GM23338 (cell line): ENCODE measurements around the gene PER1. TPM values are rescaled to one million over a fixed set of nuclear protein-coding genes. Genes with fewer than 3 reads are reported as not detected.

Source experiments
- ATAC-seq: fragments of 200-7000 bp; cut with Tn5 transposase; 3 replicates; pipeline ENCODE4 v1.9.1; 2020
- DNase-seq: peaks from one replicate; pipeline ENCODE4 v3.0.0-alpha.2; 2015; ENCODE audit warnings: low spot score
- H2AFZ ChIP-seq: fragments of 200-600 bp; sonication (generic); 2 replicates; pipeline ENCODE4 v1.8.0; 2016; ENCODE audit warnings: antibody characterized with exemption, mild to moderate bottlenecking, moderate library complexity
- H3F3A ChIP-seq: fragments of 200-600 bp; sonication (generic); replicated peaks from 2 replicates; pipeline ENCODE4 v1.8.0; 2017; ENCODE audit warnings: antibody characterized with exemption, mixed run types, low read depth
- H3K27ac ChIP-seq: fragments of 200-600 bp; sonication (generic); 2 replicates; pipeline ENCODE4 v1.6.1; 2016; ENCODE audit warnings: low read depth
- H3K27me3 ChIP-seq: fragments of 200-600 bp; sonication (generic); 2 replicates; pipeline ENCODE4 v1.8.0; 2016; ENCODE audit warnings: mild to moderate bottlenecking, mixed run types, moderate library complexity; ENCODE audit not compliant: insufficient read depth
- H3K36me3 ChIP-seq: fragments of 200-600 bp; sonication (generic); 2 replicates; pipeline ENCODE4 v1.8.0; 2016; ENCODE audit warnings: mild to moderate bottlenecking; ENCODE audit not compliant: insufficient read depth
- H3K4me1 ChIP-seq: fragments of 200-600 bp; sonication (generic); 2 replicates; pipeline ENCODE4 v1.8.0; 2016; ENCODE audit warnings: mild to moderate bottlenecking, moderate library complexity; ENCODE audit not compliant: insufficient read depth
- H3K4me2 ChIP-seq: fragments of 200-600 bp; sonication (generic); 2 replicates; pipeline ENCODE4 v1.7.1; 2017; ENCODE audit warnings: mixed run types
- H3K4me3 ChIP-seq: fragments of 200-600 bp; sonication (generic); 2 replicates; pipeline ENCODE4 v1.6.1; 2016; ENCODE audit warnings: mixed run types
- H3K79me2 ChIP-seq: fragments of 200-600 bp; sonication (generic); replicated peaks from 2 replicates; pipeline ENCODE4 v1.8.0; 2017; ENCODE audit warnings: mild to moderate bottlenecking; ENCODE audit not compliant: insufficient read depth
- H3K9me2 ChIP-seq: fragments of 200-600 bp; sonication (generic); 2 replicates; pipeline ENCODE4 v1.8.0; 2017; ENCODE audit not compliant: insufficient read depth
- H4K20me1 ChIP-seq: fragments of 200-600 bp; sonication (generic); replicated peaks from 2 replicates; pipeline ENCODE4 v1.8.0; 2017; ENCODE audit warnings: mild to moderate bottlenecking; ENCODE audit not compliant: insufficient read depth
- H3K27ac Mint-ChIP-seq: 2 replicates; pipeline ENCODE4 v1.8.0; 2020; ENCODE audit warnings: inconsistent platforms, mild to moderate bottlenecking, moderate library complexity, mixed read lengths
- H3K27me3 Mint-ChIP-seq: 3 replicates; pipeline ENCODE4 v1.8.0; 2022; ENCODE audit warnings: low read depth, mild to moderate bottlenecking, moderate library complexity, mixed read lengths, inconsistent platforms; ENCODE audit not compliant: insufficient read depth, poor library complexity
- H3K36me3 Mint-ChIP-seq: 3 replicates; pipeline ENCODE4 v1.8.0; 2021; ENCODE audit warnings: low read depth, mild to moderate bottlenecking, inconsistent platforms, moderate library complexity, mixed read lengths
- H3K4me1 Mint-ChIP-seq: 3 replicates; pipeline ENCODE4 v1.8.0; 2020; ENCODE audit warnings: mild to moderate bottlenecking, inconsistent platforms, mixed read lengths
- H3K4me3 Mint-ChIP-seq: 3 replicates; pipeline ENCODE4 v1.8.0; 2021; ENCODE audit warnings: moderate library complexity, mild to moderate bottlenecking, inconsistent platforms, mixed read lengths
- H3K9me3 Mint-ChIP-seq: 3 replicates; pipeline ENCODE4 v1.8.0; 2020; ENCODE audit warnings: moderate library complexity, mild to moderate bottlenecking, inconsistent platforms, mixed read lengths
- CREB1 ChIP-seq: fragments of 250-450 bp; sonication (Bioruptor Pico); IDR thresholded peaks from 2 replicates; pipeline ENCODE4 v1.5.0; 2020; ENCODE audit warnings: low read depth, mild to moderate bottlenecking, moderate library complexity
- EZH2 ChIP-seq: fragments of 200-600 bp; sonication (generic); IDR thresholded peaks from one replicate; pipeline ENCODE4 v1.8.0; 2017; ENCODE audit warnings: antibody characterized with exemption, mild to moderate bottlenecking, low read depth; ENCODE audit not compliant: unreplicated experiment
- EZH2phosphoT487 ChIP-seq: fragments of 200-600 bp; sonication (generic); IDR thresholded peaks from one replicate; pipeline ENCODE4 v1.8.1; 2018; ENCODE audit warnings: antibody characterized with exemption; ENCODE audit not compliant: unreplicated experiment
- JUNB ChIP-seq: IDR thresholded peaks from one replicate; pipeline ENCODE4 v1.6.1; 2016; ENCODE audit warnings: antibody characterized with exemption; ENCODE audit not compliant: unreplicated experiment
- NANOG ChIP-seq: IDR thresholded peaks from 2 replicates; pipeline ENCODE4 v1.6.1; 2016; ENCODE audit warnings: antibody characterized with exemption, borderline replicate concordance
- POLR2AphosphoS5 ChIP-seq: IDR thresholded peaks from 2 replicates; pipeline ENCODE4 v1.6.1; 2016; ENCODE audit warnings: antibody characterized with exemption, low read depth
- STAT1 ChIP-seq: IDR thresholded peaks from one replicate; pipeline ENCODE4 v1.6.1; 2016; ENCODE audit warnings: antibody characterized with exemption; ENCODE audit not compliant: unreplicated experiment
- ZNF114 ChIP-seq: fragments of 250-450 bp; sonication (Bioruptor Pico); IDR thresholded peaks from 2 replicates; pipeline ENCODE4 v1.5.0; 2020; ENCODE audit warnings: mild to moderate bottlenecking, moderate library complexity
- ZNF331 ChIP-seq: fragments of 250-450 bp; sonication (Bioruptor Pico); IDR thresholded peaks from 2 replicates; pipeline ENCODE4 v1.5.0; 2020; ENCODE audit warnings: low read depth, mild to moderate bottlenecking, moderate library complexity
- polyA plus RNA-seq: library from polyadenylated mRNA; unstranded; fragments of >200 nt; fragmentation: Nextera tagmentation; extraction: Ambion mirVana; gene quantifications from 2 replicates; pipeline ENCODE4 v1.2.1, GENCODE V29; 2016
- total RNA-seq: library from RNA; depleted of rRNA; stranded (reverse); fragments of >200 nt; shearing (Covaris generic); gene quantifications from 2 replicates; pipeline ENCODE4 v1.2.3, GENCODE V29; 2014
- TF ChIP-seq, protein P1 (sequence below), 2 experiments: fragments of 200-600 bp in 1 of 2; sonication (generic) in 1 of 2; conservative IDR thresholded peaks; 2 replicates each; pipeline versions ENCODE4 v1.5.1 to v1.6.1; 2016 to 2017; ENCODE audit warnings: antibody characterized with exemption in 2 of 2, low read depth in 2 of 2, mild to moderate bottlenecking in 2 of 2, moderate library complexity in 1 of 2
- TF ChIP-seq, protein P2 (sequence below): IDR thresholded peaks from one replicate; pipeline ENCODE4 v1.6.1; 2018; ENCODE audit warnings: antibody characterized with exemption; ENCODE audit not compliant: unreplicated experiment
- TF ChIP-seq, protein P3 (sequence below): fragments of 250-450 bp; sonication (Bioruptor Pico); IDR thresholded peaks from 2 replicates; pipeline ENCODE4 v1.5.0; 2020; ENCODE audit warnings: mild to moderate bottlenecking, moderate library complexity
- TF ChIP-seq, protein P4 (sequence below): IDR thresholded peaks from 2 replicates; pipeline ENCODE4 v1.6.1; 2016; ENCODE audit warnings: antibody characterized with exemption

PER1 gene
- total and polyA plus RNA-seq, 2 experiments from 2014 or later, result 12.2 to 36.1 TPM

DNA sequence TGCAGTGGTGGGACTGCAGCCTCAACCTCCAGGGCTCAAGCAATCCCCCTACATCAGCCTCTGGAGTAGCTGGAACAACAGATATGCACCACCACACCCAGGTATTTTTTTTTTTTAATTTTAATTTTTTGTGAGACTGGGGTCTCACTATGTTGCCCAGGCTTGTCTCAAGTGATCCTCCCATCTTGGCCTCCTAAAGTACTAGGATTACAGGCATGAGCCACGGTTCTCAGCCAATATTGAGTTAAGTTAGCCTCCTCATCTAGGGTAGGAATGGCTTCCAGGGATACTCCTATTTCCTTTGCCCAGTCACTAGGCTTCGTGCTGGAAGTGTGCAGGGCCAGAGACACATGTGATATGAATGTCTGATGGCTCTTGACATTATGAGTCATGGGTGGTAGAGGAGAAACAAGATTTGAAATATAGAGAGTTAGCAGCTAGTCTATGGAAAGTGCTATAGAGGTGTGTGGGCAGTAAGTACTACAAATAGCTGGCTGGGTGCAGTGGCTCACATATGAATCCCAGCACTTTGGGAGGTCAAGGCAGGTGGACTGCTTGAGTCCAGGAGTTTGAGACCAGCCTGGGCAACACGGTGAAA, 20.3 kb downstream of the PER1 start:
- H3K4me2 ChIP-seq, result no peak overlapping the region
- no peaks in the 10 kb centered on the region for H3K79me2 ChIP-seq
- H3K4me1 Mint-ChIP-seq, result peaks cover 17% of the 10 kb centered on the region
- H3F3A ChIP-seq, result peaks cover 13% of the 10 kb centered on the region; the same call in 1 of the 2 replicates
- no peaks in the 10 kb centered on the region for H3K9me2 ChIP-seq
- H2AFZ ChIP-seq, result no peak overlapping the region
- DNase-seq (no peak), ATAC-seq (no peak)
- TF ChIP-seq ZNF331 (CRISPR knock-in tag), result no peak
- TF ChIP-seq JUNB, result no peak
- TF ChIP-seq CREB1, result no peak
- no peak for TF ChIP-seq POLR2AphosphoS5
- TF ChIP-seq, protein P1, sequence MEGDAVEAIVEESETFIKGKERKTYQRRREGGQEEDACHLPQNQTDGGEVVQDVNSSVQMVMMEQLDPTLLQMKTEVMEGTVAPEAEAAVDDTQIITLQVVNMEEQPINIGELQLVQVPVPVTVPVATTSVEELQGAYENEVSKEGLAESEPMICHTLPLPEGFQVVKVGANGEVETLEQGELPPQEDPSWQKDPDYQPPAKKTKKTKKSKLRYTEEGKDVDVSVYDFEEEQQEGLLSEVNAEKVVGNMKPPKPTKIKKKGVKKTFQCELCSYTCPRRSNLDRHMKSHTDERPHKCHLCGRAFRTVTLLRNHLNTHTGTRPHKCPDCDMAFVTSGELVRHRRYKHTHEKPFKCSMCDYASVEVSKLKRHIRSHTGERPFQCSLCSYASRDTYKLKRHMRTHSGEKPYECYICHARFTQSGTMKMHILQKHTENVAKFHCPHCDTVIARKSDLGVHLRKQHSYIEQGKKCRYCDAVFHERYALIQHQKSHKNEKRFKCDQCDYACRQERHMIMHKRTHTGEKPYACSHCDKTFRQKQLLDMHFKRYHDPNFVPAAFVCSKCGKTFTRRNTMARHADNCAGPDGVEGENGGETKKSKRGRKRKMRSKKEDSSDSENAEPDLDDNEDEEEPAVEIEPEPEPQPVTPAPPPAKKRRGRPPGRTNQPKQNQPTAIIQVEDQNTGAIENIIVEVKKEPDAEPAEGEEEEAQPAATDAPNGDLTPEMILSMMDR (conservative IDR thresholded peaks at IDR 0.05; ENCODE audit: low read depth in 2 of 2), result no peak
- TF ChIP-seq, protein P2, sequence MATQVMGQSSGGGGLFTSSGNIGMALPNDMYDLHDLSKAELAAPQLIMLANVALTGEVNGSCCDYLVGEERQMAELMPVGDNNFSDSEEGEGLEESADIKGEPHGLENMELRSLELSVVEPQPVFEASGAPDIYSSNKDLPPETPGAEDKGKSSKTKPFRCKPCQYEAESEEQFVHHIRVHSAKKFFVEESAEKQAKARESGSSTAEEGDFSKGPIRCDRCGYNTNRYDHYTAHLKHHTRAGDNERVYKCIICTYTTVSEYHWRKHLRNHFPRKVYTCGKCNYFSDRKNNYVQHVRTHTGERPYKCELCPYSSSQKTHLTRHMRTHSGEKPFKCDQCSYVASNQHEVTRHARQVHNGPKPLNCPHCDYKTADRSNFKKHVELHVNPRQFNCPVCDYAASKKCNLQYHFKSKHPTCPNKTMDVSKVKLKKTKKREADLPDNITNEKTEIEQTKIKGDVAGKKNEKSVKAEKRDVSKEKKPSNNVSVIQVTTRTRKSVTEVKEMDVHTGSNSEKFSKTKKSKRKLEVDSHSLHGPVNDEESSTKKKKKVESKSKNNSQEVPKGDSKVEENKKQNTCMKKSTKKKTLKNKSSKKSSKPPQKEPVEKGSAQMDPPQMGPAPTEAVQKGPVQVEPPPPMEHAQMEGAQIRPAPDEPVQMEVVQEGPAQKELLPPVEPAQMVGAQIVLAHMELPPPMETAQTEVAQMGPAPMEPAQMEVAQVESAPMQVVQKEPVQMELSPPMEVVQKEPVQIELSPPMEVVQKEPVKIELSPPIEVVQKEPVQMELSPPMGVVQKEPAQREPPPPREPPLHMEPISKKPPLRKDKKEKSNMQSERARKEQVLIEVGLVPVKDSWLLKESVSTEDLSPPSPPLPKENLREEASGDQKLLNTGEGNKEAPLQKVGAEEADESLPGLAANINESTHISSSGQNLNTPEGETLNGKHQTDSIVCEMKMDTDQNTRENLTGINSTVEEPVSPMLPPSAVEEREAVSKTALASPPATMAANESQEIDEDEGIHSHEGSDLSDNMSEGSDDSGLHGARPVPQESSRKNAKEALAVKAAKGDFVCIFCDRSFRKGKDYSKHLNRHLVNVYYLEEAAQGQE, result no peak
- TF ChIP-seq EZH2, result no peak
- TF ChIP-seq, protein P3, sequence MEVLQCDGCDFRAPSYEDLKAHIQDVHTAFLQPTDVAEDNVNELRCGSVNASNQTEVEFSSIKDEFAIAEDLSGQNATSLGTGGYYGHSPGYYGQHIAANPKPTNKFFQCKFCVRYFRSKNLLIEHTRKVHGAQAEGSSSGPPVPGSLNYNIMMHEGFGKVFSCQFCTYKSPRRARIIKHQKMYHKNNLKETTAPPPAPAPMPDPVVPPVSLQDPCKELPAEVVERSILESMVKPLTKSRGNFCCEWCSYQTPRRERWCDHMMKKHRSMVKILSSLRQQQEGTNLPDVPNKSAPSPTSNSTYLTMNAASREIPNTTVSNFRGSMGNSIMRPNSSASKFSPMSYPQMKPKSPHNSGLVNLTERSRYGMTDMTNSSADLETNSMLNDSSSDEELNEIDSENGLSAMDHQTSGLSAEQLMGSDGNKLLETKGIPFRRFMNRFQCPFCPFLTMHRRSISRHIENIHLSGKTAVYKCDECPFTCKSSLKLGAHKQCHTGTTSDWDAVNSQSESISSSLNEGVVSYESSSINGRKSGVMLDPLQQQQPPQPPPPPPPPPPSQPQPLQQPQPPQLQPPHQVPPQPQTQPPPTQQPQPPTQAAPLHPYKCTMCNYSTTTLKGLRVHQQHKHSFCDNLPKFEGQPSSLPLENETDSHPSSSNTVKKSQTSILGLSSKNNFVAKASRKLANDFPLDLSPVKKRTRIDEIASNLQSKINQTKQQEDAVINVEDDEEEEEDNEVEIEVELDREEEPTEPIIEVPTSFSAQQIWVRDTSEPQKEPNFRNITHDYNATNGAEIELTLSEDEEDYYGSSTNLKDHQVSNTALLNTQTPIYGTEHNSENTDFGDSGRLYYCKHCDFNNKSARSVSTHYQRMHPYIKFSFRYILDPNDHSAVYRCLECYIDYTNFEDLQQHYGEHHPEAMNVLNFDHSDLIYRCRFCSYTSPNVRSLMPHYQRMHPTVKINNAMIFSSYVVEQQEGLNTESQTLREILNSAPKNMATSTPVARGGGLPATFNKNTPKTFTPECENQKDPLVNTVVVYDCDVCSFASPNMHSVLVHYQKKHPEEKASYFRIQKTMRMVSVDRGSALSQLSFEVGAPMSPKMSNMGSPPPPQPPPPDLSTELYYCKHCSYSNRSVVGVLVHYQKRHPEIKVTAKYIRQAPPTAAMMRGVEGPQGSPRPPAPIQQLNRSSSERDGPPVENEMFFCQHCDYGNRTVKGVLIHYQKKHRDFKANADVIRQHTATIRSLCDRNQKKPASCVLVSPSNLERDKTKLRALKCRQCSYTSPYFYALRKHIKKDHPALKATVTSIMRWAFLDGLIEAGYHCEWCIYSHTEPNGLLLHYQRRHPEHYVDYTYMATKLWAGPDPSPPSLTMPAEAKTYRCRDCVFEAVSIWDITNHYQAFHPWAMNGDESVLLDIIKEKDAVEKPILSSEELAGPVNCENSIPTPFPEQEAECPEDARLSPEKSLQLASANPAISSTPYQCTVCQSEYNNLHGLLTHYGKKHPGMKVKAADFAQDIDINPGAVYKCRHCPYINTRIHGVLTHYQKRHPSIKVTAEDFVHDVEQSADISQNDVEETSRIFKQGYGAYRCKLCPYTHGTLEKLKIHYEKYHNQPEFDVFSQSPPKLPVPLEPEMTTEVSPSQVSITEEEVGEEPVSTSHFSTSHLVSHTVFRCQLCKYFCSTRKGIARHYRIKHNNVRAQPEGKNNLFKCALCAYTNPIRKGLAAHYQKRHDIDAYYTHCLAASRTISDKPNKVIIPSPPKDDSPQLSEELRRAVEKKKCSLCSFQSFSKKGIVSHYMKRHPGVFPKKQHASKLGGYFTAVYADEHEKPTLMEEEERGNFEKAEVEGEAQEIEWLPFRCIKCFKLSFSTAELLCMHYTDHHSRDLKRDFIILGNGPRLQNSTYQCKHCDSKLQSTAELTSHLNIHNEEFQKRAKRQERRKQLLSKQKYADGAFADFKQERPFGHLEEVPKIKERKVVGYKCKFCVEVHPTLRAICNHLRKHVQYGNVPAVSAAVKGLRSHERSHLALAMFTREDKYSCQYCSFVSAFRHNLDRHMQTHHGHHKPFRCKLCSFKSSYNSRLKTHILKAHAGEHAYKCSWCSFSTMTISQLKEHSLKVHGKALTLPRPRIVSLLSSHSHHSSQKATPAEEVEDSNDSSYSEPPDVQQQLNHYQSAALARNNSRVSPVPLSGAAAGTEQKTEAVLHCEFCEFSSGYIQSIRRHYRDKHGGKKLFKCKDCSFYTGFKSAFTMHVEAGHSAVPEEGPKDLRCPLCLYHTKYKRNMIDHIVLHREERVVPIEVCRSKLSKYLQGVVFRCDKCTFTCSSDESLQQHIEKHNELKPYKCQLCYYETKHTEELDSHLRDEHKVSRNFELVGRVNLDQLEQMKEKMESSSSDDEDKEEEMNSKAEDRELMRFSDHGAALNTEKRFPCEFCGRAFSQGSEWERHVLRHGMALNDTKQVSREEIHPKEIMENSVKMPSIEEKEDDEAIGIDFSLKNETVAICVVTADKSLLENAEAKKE (CRISPR knock-in tag), result no peak
- no peak for TF ChIP-seq NANOG
- no peak for TF ChIP-seq ZNF114 (CRISPR knock-in tag)
- TF ChIP-seq STAT1, result no peak
- TF ChIP-seq EZH2phosphoT487, result no peak
- TF ChIP-seq, protein P4, sequence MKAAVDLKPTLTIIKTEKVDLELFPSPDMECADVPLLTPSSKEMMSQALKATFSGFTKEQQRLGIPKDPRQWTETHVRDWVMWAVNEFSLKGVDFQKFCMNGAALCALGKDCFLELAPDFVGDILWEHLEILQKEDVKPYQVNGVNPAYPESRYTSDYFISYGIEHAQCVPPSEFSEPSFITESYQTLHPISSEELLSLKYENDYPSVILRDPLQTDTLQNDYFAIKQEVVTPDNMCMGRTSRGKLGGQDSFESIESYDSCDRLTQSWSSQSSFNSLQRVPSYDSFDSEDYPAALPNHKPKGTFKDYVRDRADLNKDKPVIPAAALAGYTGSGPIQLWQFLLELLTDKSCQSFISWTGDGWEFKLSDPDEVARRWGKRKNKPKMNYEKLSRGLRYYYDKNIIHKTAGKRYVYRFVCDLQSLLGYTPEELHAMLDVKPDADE, result no peak
- H3K36me3 Mint-ChIP-seq, result no peaks in the 10 kb centered on the region
- no peaks in the 10 kb centered on the region for H3K36me3 ChIP-seq
- peaks cover 55% of the 10 kb centered on the region for H3K27me3 ChIP-seq
- H4K20me1 ChIP-seq, result no peaks in the 10 kb centered on the region
- H3K27ac ChIP-seq, result no peak overlapping the region
- H3K27me3 Mint-ChIP-seq, result peaks cover 44% of the 10 kb centered on the region
- no peak overlapping the region for H3K27ac Mint-ChIP-seq
- H3K4me3 ChIP-seq, result no peak overlapping the region
- H3K9me3 Mint-ChIP-seq, result no peaks in the 10 kb centered on the region; the same call in 2 of the 3 replicates
- H3K4me3 Mint-ChIP-seq, result no peak overlapping the region
- H3K4me1 ChIP-seq, result peaks cover 18% of the 10 kb centered on the region
